DLD1 (cell line): ENCODE data around the gene ASB3.
"Not testable (repeated sequence)": the region's sequence is repeated elsewhere in the genome, so short reads cannot be mapped to it uniquely, and the experiment has no call there.

ENCODE experiments used
- in situ Hi-C: cut with HindIII; loops from 2 replicates; pipeline ENCODE4 v1.10.0; 2017; ENCODE audit warnings: low sequenced_read_pairs

ASB3 gene

GRCh38 chr2:53660886-53661285, 125.9 kb downstream of the ASB3 start:
- in situ Hi-C loops = no loop called here

DNA sequence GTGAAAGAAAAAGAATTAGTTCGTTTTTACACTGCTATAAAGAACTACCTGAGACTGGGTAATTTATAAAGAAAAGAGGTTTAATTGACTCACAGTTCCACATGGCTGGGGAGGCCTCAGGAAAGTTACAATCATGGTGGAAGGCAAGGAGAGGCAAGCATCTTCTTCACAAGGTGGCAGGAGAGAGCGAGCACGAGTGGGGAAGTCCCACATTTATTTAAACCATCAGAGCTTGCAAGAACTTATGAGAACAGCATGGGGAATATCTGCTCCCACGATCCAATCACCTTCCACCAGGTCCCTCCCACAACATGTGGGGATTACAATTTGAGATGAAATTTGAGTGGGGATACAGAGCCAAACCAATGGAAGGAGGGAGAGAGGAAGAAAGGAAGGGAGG, 128.3 kb downstream of the ASB3 start:
- in situ Hi-C loops = not testable (repeated sequence)

DNA sequence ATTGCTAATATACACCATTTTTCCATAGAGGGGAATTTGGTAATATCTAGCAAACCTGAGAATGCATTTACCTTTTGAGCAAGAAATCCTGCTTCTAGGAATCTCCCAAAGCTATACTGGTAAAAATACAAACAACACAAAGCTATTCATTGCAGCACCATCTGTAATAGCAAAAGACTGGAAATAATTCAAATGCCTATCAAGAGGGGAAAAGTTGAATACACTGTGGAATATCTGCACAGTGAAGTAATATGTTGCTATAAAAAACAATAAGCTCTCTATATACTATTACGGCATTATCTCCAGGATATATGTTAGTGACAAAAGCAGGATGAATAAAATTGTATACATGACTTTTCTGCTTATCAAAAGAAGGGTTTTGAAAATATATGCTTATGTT, 131.5 kb downstream of the ASB3 start:
- in situ Hi-C loops = no loop called here

DNA sequence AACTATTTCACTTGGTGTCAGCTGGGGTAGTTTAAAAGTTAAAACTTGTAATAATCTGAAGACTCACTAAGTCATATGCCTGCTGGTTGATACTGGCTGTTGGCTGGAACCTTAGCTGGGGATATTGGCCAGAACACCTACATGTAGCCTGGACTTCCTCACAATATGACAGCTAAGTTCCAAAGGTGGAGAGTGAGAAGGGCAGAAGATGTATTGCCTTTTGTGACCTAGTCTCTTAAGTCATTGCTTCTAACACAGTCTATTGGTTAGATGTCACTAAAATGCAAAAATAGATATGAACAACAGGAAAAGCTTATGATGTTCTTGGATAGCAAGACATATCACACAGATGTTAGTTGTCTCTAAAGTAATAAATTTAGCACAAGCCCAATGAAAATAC, 132.4 kb downstream of the ASB3 start:
- in situ Hi-C loops = no loop called here

GRCh38 chr2:53652131-53652530, 134.6 kb downstream of the ASB3 start:
- in situ Hi-C loops = no loop called here

- in situ Hi-C loops = no loop called here
Observed at GRCh38 chr2:53646788-53647187, 140.0 kb downstream of the ASB3 start.

DNA sequence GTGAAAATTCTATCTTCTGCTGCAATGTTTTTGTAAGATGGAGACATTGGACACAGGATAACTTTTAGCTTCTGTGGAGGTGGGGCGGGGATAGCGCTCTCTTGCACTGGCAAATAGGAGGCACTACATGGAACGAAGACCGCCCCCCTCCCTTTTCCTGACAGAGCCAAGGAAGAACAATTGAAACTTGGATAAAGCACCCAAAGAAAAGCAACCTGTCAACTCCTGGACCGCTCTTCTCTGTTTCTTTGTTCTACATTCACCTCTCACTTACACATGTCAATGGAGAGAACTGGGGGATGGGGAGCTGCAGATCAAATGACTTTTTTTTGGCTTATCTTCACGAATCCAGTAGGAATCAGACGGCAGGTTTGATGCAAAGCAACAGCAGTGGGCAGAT, 145.5 kb downstream of the ASB3 start:
- in situ Hi-C loops = no loop called here

GRCh38 chr2:53640466-53640865, 146.3 kb downstream of the ASB3 start:
- in situ Hi-C loops = no loop called here

DNA sequence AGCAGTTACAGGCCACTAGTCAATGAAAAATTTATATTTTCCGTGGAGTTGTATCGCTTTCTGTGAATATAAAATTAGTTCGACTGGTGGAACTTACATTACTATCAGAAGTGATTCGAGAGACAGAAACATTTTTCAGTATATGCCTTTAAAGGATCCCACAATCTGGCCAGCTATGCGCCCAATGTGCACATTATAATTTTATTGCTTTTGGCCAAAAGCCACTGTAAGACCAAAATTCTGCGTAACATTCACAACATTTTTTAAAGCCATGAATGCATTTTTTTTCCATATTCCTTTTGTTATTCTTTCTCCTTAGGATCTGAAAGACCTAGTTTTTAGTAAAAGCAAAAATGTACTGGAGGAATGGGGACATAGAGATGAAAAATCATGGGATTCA, 150.2 kb downstream of the ASB3 start:
- in situ Hi-C loops = no loop called here

DNA sequence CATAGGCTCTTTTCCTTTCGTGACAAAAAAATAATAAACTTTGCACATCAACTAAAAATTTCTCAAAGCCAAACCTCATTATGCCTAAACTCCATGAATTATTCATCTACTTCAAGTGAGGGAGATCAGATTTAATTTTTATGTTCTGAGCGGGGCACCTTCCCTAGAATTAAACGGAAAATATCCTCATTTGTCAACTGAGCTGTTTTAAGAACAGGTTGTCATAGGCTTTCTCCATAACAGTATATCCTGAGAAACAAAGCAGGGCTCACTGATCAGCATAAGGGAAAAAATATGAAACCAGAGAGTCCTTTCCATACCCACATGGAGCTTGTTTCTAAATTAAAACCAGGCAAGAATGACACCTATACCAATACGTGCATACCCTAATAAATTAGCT, 150.6 kb downstream of the ASB3 start:
- in situ Hi-C loops = no loop called here

- in situ Hi-C loops = no loop called here
Observed at GRCh38 chr2:53635694-53636093, 151.1 kb downstream of the ASB3 start.

DNA sequence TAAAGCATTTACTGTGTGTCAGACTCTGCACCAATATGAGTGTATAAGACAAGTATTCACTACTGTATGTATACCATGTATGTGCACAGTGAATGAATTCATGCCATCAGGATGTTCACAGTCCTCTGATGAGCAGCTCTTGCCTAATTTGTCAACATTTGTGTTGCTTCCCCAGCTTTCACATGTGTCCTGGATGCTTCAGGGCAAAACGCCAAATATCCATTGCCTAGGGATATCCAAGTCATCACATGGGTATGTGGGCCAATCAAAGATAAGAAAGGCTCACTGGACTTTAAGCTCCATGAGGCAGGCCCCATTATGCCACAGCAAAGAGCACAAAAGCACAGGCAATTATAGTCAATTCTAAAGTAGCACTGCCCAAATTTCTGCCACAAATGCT, 153.3 kb downstream of the ASB3 start:
- in situ Hi-C loops = no loop called here

DNA sequence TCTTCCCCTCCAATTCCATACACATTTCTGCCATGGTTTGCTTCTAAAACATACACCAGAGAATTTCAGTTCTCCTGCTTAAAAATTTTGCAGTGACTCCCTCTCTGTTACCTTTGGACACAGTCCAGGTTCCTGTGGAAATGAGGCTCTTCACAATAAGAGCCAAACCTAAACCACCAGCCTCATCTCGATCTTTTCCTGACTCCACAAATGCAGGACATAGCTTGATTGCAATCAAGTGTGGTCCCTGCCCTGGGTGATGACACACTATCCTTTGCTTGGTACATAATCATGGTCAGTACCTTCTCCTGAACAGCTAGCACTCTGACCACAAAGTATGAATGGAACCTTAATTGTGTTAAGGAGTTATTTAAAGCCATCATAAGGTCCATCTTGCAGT, 154.0 kb downstream of the ASB3 start:
- in situ Hi-C loops = no loop called here

DNA sequence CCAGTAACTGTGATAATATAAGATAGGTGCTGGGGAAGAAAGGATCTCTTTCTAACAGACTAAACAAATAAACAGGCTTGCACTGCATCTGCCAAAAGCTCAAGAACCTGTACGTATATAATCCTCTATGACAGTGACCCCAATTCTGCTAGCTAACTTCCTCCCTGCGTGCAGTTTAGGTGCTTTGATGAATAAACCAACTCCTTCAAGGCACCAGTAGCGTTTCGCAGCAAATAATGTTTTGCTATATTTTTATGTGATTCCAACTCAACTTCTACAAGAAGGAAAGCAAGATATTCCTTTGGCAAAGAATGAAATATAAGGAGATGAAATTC, 154.7 kb downstream of the ASB3 start:
- in situ Hi-C loops = no loop called here

DNA sequence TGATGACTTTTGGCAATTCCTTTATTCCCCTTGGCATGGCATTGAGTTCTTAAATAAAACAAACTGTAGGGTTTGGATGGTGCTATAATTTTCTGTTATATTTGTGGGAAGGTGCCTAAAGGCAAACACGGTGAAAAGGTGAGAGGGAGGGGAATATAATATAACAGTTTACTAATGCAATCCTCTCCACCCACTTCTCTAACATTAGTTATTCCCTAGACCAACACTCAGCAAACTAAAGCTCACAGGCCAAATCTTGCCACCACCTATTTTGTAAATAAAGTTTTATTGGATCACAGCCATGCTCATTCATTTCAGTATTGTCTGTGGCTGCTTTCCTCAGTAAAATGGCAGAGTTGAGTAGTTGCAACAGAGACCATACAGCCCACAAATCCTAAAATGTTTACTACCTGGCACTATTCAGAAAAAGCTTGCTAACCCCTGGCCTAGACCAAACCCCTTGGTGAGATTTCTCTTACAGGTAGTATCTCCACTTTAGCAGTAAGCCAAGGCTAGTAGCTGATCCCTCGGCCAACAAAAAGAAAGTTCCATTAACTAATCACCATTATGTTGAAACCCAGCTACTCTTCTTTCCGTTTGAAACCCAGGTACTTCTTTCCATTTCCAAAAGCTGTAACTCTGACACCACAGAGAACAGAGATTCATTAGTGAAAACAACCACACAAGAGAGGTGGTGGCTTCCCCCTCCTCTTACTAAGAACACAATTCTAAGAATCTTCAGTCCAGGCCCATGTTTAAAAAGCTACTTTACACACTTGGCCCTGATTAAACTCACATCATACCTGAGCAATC, 155.2 kb downstream of the ASB3 start:
- in situ Hi-C loops = no loop called here

DNA sequence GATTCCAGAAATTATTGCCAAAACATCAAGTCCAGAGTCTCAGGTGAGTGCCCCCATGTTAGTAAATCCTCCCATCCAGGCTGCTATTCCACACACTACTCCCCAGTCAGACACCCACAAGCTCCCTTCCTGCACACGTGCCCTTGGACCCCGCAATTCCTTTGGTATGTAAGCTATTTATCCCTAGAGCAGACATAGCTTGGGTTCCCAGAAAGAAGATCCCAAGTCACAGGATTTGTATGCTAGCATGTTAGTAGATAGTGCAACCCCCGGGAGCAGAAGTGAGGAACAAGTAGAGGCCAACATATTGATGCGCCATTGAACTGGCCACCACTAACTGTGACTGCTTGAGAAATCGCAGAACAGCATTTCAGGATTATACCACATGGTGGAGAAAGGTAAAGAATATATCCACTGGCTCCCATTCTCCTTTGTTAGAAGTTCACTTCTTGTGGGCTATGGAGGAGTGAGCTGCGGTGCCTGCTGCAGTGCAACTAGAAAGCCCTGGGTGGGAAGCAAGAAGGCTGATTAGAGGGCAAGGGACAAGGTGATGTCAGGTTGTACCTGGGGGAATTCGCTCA, 156.6 kb downstream of the ASB3 start:
- in situ Hi-C loops = no loop called here

- in situ Hi-C loops = no loop called here
Observed at GRCh38 chr2:53629501-53629900, 157.3 kb downstream of the ASB3 start.

DNA sequence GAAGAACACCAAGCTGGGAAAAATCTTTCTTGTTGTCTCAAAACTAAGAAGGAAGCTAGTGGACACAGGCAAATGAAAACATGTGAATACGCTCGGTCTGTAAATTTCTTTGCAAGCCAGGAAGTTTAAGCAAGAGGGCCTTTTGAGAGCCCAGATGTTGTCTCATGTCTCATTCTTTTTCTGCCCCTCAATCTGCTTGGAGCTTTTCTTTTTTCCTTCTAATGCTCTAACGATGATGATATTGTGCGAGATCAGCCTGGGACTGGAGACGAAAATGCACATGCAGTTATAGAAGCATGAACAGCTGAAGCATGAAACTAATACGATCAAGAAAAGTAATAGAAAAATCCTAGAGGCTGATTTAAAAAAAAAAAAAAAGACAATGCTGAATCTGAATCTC, 157.8 kb downstream of the ASB3 start:
- in situ Hi-C loops = no loop called here

DNA sequence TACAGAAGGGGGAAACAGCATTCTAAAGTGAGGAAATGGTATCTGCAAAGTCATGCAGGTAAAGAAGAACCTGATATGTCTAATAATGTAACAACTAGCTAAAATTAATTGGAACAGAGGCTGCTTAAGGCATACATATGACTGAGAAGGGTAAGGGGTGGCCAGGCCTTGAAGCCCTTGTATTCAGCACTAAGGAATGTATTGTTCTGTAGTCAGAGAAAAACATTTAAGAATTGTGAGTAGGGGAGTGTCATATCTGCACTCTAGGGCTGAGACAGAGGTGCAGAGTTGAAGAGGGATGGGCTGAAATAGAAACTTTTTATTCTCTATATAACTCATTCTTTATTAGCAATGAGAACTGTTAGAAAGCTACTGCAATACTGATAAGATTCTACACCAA, 164.6 kb downstream of the ASB3 start:
- in situ Hi-C loops = no loop called here

GRCh38 chr2:53620981-53621380, 165.8 kb downstream of the ASB3 start:
- in situ Hi-C loops = no loop called here
